NCI-H2196 (cell line): ENCODE data around the gene MRPL16.

Experiments
- DNase-seq: peaks from one replicate; lab custom pipeline; 2025; ENCODE audit not compliant: unreplicated experiment; lab: John Stamatoyannopoulos, UW

The MRPL16 gene

DNA sequence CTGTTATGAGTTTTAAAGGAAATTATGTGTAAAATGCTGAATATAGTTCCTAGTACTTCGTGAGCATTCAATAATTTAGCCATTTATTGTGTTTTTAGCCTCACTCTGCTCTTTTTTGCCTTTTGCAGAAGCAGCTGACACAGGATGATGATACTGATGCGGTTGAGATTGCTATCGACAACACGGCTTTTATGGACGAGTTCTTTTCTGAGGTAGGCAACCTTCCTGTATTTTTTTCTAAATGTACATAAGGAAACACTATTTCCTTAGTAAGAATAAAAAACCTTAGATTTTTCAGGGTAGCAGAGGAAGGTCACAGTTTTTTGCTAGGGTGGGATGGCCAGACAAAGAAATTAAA is 37.5 kb downstream of the MRPL16 start:
- DNase-seq: no peak

DNA sequence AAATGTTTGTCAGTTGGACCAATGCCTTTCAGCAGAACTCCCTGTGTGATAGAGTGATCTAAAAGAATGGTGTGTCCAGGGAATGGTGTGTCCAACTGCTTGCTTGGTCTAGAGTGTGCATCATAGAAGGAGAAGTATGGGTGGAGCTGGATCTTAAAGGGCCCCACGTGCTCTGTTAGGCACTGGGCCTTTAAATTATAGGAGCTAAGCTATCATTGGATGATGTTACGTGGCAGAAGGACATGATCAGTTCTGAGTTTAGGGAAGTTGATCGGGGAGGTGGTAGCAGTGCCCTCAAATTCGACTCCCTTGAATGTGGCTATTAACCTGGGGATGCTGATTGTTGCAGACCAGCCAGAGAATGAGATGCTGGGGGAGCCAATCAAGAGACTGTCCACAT is 39.0 kb downstream of the MRPL16 start:
- no peak for DNase-seq

DNA sequence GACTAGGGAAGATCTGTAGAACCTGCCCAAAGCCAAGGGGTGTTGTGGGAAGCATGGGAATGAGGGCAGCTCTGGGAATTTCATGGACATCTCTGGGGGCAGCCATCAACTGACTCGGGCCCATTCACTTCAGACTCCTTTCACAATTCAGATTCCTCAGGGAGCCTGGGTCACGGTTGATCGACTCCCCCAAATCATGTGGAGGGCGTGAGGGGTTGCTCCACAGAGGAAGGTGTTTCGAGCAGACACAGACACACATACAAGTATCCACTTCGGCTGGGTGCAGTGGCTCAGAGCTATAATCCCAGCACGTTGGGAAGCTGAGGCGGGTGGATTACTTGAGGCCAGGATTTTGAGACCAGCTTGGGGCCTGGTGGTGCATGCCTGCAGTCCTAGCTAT is 39.7 kb downstream of the MRPL16 start:
- no peak for DNase-seq

DNA sequence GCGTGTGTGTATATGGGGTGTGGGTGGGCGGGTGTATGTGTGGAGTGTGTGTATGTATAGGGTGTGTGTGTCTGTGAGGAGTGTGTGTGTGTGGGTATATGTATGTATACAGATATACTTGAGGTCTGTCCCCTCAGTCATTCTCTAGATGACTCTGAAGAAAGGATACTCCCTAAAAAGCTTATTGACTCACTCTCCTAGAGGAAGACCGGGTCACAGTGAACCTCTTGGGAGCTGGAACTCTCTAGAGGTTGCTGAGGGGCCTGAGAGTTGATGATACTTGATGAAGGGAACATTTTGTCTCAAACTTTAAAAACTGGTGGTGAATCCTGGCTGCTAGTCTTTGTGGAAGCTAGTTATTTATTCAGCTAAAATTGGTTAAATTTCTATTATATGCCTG is 40.3 kb downstream of the MRPL16 start:
- no peak for DNase-seq

DNA sequence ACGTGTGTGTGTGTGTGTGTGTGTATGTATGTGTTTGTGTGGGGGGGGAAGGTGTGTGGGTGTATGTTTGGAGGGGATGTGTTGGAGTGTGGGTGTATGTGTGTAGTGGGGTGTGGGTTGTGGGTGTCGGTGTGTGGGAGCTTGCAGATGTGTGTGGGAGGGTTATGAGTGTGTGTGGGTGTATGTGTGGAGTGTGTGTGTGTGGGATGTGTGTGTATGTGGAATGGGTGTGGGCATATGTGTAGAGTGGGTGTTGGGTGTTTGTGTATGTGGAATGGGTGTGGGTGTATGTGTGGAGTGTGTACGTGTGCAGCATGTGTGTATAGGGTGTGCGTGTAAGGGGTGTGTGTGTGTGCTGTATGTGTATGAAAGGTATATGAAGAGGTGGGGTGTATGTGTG is 40.8 kb downstream of the MRPL16 start:
- no peak for DNase-seq

DNA sequence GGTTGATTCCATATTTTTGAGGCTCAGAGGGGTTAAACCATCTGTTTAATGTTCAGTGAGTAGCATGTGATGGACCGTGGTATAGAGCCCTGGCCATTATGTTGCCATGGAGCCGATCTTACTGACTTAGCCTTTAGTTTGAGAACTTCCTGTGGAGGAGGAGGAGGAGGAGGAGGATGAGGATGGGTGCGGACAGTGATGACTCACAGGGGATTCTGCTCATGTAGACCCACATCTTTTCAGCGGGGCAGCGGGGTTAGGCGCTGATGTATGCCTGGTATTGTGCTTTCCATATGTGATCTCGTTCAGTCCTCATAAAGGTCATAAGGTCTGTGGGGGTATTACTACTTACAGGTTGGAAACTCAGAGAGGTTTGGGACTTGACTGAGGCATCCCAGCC is 41.5 kb downstream of the MRPL16 start:
- no peak for DNase-seq

DNA sequence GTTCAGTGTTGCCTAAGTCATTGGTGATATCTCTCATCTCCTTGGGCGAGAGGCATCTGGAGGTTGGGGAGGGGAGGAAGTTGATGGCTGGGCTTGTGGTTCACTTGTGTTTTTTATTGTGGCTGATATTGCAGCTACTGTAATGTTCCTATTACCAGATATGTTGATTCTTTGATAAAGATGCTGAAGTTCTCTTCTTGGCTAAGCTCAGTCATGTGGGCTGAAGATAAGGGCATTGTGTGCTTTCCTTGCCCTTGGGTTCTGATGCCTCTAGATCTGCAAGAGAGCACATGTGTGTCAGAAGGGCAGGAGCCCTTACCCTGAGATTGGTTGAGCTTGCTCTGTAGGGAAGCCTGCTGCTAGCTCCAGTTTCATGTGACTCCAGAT is 43.4 kb downstream of the MRPL16 start:
- DNase-seq: no peak

DNA sequence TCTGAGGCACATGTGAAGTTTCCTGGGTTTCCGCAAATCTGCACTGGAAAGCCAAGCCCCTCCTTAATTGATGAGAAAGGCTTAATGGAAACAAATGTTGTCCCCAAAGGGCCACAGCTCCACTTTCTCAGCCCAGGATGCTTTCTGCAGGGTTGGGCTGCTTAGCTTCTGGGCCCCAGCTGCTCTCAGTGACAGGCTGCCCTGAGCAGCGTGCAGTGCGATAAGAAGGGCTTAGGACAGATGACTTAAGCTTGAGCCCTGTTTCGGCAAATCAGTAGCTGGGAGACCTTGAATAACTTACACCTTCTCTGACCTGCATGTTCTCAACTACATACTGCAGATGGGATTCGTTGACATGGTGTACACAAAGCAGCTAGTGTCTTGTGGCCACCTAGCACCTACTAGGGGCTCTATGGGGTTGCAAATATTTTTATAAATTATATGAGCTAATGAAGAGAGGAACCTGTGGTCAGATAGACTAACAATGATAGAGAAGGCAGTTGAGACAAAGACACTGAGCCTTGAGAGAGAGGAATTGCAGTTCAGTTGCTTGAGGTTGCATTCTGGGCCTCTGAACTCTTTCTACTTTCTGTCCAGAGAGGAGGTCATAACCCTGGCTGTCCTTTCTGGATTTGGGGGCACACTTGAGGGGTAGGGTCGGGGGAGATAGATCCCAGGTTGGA is 43.9 kb downstream of the MRPL16 start:
- no peak for DNase-seq

DNA sequence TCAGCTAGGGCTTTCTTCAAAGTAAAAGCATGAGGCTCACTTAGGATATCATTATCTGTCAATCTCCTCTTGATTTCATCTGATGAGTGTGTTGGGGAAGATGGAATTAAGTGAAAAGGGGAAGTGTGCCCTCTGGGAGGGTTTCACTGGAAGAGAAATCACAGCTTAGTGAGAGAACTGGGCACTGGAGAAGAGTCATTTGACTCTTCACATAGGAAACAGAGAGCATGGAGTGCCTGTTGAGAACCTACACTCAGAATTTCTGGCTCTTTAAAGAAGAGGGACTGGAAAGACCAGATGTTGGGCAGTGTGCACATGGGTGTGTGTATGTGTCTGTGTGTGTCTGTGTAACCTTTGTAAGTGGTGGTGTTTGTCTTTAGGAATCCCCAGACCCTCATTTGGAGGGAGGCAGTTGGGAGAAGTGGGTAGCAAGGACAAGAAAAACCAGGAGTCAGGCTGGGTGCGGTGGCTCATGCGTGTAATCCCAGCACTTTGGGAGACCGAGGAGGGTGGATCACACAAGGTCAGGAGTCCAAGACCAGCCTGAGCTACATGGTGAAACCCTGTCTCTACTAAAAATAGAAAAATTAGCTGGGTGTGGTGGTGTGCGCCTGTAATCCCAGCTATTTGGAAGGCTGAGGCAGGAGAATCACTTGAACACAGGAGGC is 45.4 kb downstream of the MRPL16 start:
- DNase-seq: no peak

DNA sequence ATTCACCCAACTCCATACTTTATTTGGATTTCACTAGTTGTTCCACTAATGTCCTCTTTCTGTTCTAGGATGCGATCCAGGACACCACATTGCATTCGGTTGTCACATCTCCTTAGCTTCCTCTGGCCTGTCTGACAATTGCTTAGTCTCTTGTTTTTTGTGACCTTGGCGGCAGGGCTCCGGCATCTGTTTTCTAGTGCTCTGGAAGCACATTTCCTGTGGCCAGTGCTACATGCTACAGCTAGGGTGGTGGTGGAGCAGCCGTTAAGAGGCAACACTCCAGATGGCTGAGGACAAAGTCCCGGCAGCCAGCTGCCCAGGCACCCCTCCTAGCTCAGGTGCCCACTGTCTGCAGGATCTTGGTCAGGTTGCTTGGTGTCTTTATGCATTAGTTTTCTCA is 48.6 kb downstream of the MRPL16 start:
- no peak for DNase-seq

DNA sequence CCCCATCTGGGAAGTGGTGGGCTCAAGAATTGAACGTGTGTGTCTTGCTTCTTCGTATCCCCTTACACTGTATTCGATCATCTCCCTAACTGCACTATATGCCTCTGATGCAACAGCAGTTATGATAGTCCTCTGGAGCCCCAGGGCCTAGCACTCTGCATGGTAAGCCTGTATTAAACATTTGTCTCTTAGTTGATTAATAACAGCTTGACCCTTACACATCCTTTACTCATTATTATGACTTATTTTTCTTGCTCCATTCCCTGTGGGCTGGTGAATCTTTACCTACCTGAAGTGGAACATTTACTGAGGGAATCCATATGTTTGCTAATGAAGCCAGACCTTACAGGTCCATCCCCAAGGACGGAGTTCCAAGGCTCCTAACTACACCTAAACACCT is 49.8 kb downstream of the MRPL16 start:
- no peak for DNase-seq

DNA sequence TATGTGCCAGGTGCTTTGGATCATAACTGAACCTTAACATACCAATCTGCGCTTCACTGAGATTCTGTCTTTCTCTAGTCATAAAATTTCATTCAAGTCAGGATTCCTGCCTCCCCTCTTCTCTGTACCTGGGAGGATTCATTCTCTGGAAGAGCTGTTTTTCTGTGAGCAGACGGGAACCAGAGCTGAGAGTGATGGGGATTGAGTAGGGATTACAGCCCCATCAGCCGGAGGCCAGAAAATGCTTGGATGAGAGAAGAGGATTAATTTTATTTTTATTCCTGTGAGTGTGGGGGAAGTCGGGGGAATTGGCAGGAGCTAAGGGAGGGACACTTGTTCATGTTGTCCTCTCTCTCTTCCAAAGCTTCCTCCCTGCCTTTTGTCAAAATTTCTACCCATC is 50.7 kb downstream of the MRPL16 start:
- no peak for DNase-seq

DNA sequence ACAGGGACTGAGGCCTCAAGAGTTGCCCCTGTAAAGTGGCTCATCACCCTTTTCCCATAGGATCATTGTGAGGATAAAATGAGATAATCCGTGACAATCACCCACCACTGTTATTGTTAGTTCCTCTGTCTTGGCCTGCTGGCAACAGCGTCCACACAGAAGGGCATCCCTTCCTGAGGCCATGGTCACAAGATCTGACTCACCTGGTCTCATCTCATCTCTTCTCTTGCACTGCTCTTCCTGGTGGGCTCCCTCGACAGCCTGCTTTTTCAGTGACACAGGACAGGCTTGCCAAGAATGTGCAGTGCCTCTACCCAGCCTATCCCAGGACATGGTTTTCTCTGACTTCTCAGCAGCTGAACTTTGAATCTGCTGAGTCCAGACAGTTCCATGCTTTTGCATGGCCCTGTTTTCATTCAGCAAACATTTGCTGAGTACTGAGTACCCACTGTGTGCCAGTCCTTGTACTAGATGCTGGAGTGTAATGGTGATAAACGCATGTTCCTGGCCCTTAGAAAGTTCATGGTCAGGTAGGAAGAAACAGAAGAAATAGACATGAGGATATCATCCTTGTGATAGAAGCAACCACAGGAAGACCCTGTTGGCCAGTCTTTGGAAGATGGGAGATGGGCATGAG is 52.1 kb downstream of the MRPL16 start:
- DNase-seq: no peak

DNA sequence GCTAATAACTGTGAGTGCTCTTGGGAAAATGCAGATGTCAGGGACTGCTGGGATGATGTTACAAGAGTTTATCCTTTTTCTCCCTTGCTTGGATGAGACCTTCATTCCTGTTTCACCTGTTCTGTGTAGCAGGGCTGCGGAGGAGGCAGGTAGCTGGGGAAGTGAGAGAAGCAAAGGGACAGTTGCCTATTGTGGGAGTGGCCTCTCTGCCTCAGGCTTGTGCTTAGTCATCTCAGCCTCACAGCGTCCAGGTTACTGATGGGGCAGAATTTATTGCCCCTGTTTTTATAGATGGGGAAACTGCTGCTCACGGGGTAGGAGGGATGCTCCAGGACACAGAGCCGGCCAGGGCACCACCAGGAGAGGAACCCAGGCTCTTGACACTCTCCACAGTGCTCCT is 53.7 kb downstream of the MRPL16 start:
- DNase-seq: no peak

DNA sequence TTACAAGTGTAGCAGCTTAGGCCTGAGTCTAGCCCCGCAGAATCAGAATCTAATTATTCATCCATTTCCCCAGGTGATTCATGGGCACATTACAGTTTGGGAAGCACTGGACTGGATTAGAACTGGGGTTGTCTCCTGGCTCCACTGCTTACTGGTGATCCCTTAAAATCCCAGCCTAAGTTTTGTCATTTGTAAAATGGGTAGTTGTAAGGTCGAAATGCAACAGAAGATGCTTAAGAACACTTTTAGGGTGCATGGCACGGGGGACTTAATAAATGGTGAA is 54.1 kb downstream of the MRPL16 start:
- DNase-seq: no peak
